Erythroblast (primary cell): Measurements from ENCODE around the gene JAG1.

Experiments
- GATA1 ChIP-seq: IDR thresholded peaks from 2 replicates; pipeline ENCODE4 v1.6.1; 2011; ENCODE audit warnings: low read depth, mild to moderate bottlenecking, control low read depth, low read length, moderate library complexity
- POLR2A ChIP-seq: IDR thresholded peaks from 2 replicates; pipeline ENCODE4 v1.6.1; 2011; ENCODE audit warnings: mild to moderate bottlenecking, low read length

- TF ChIP-seq POLR2A (no peak), GATA1 (no peak)
These were observed 39.4 kb upstream of the JAG1 start for GRCh38 chr20:10713161-10713560.
